Karpas-422 (cell line): ENCODE data around the gene TESMIN. TPM values are rescaled to one million over a fixed set of nuclear protein-coding genes. Genes with fewer than 3 reads are reported as not detected.

Source experiments
- DNase-seq: peaks from one replicate; pipeline ENCODE4 v3.0.0-alpha.2; 2015
- H2AFZ ChIP-seq: fragments of 200-600 bp; sonication (generic); 2 replicates; pipeline ENCODE4 v1.6.1; 2014; ENCODE audit warnings: antibody characterized with exemption, low read length, mixed read lengths
- H3K27ac ChIP-seq: fragments of 200-600 bp; sonication (generic); 2 replicates; pipeline ENCODE4 v1.5.1; 2014; ENCODE audit warnings: mild to moderate bottlenecking, low read length, moderate library complexity
- H3K27me3 ChIP-seq: fragments of 200-600 bp; sonication (generic); 2 replicates; pipeline ENCODE4 v1.6.1; 2014; ENCODE audit warnings: low read length, mixed read lengths
- H3K36me3 ChIP-seq: fragments of 200-600 bp; sonication (generic); 2 replicates; pipeline ENCODE4 v1.6.1; 2014; ENCODE audit warnings: low read length, mixed read lengths; ENCODE audit not compliant: insufficient read depth
- H3K4me1 ChIP-seq: fragments of 200-600 bp; sonication (generic); 2 replicates; pipeline ENCODE4 v1.6.1; 2014; ENCODE audit warnings: mild to moderate bottlenecking, low read length, mixed read lengths
- H3K4me2 ChIP-seq: fragments of 200-600 bp; sonication (generic); 2 replicates; pipeline ENCODE4 v1.6.1; 2014; ENCODE audit warnings: low read length, low read depth, mild to moderate bottlenecking; ENCODE audit not compliant: poor library complexity, severe bottlenecking
- H3K4me3 ChIP-seq: fragments of 200-600 bp; sonication (generic); 2 replicates; pipeline ENCODE4 v1.5.1; 2014; ENCODE audit warnings: mild to moderate bottlenecking, antibody characterized with exemption, low read length, mixed read lengths
- H3K79me2 ChIP-seq: fragments of 200-600 bp; sonication (generic); 2 replicates; pipeline ENCODE4 v1.6.1; 2014; ENCODE audit warnings: mild to moderate bottlenecking, low read length, mixed read lengths
- H3K9ac ChIP-seq: fragments of 200-600 bp; sonication (generic); 2 replicates; pipeline ENCODE4 v1.6.0; 2014; ENCODE audit warnings: low read length
- H3K9me2 ChIP-seq: fragments of 200-600 bp; sonication (generic), shearing (Covaris generic); replicated peaks from 2 replicates; pipeline ENCODE4 v1.6.0; 2014; ENCODE audit warnings: mild to moderate bottlenecking, low read length, moderate library complexity; ENCODE audit not compliant: insufficient read depth
- H3K9me3 ChIP-seq: fragments of 300-700, 200-600 bp; sonication (generic); 2 replicates; pipeline ENCODE4 v1.6.1; 2014; ENCODE audit warnings: low read length, mixed read lengths
- H4K20me1 ChIP-seq: fragments of 200-600 bp; sonication (generic); 2 replicates; pipeline ENCODE4 v1.6.1; 2014; ENCODE audit warnings: mild to moderate bottlenecking, antibody characterized with exemption, low read length, low read depth; ENCODE audit not compliant: insufficient read depth
- total RNA-seq: library from RNA; depleted of rRNA; stranded (reverse); fragments of >200 nt; shearing (Covaris generic); gene quantifications from 2 replicates; pipeline ENCODE4 v1.2.3, GENCODE V29; 2014; ENCODE audit warnings: low replicate concordance

TESMIN gene
- total RNA-seq, 1 experiment from 2014 or later, result not detected

DNA sequence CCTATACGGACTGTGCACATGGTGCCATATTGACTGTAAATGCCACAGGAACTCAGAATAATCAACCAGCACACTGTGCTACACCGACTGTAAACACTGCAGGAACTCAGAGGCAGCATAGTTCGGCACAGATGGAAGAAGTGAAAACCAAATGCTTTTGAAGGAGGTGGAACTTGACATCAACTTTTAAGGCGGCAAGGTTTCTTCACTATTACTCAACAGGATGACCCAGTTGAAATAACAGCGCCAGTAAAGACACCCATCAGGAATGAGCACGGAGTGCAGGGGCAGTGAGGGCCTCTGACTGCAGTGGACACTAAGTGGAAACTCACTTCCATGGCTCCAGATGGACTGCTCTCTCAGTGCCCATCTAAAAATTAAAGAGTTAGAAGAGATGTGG is 15.7 kb downstream of the TESMIN start:
- H3K9me2 ChIP-seq, result no peaks in the 10 kb centered on the region
- H3K9ac ChIP-seq, result no peak overlapping the region
- no peaks in the 10 kb centered on the region for H3K27me3 ChIP-seq
- H3K27ac ChIP-seq, result no peak overlapping the region
- no peak overlapping the region for H3K4me2 ChIP-seq
- H3K4me3 ChIP-seq, result no peak overlapping the region
- H2AFZ ChIP-seq, result no peak overlapping the region
- H4K20me1 ChIP-seq, result no peaks in the 10 kb centered on the region
- no peak for DNase-seq
- H3K36me3 ChIP-seq, result no peaks in the 10 kb centered on the region
- H3K4me1 ChIP-seq, result no peaks in the 10 kb centered on the region
- H3K79me2 ChIP-seq, result no peaks in the 10 kb centered on the region
- no peaks in the 10 kb centered on the region for H3K9me3 ChIP-seq

DNA sequence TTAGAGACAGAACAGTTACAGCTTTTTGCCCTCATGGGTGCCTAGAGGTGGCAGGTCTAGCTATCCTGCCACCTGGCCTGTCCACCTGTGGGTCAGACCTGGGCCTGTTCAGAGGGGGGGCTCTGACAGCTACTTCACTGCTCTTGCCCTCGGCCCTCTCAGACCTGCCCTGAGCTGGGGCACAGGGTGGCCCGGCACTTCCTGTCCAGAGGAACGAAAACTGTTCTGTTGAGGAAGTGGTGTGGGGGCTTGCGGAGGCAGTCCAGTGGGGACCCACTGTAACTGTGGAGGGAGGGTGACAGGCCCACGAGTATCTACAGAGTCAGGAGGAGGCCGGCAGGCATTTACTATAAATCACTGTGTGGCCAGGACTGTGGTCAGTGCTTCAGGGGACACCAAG is 16.2 kb downstream of the TESMIN start:
- Histone ChIP-seq H3K27me3 (no peaks in the 10 kb centered on the region), H4K20me1 (no peaks in the 10 kb centered on the region), H3K9ac (no peak overlapping the region), H3K27ac (no peak overlapping the region), H3K9me2 (no peaks in the 10 kb centered on the region), H2AFZ (no peak overlapping the region), H3K4me3 (no peak overlapping the region), H3K9me3 (no peaks in the 10 kb centered on the region), H3K4me1 (no peaks in the 10 kb centered on the region), H3K36me3 (no peaks in the 10 kb centered on the region), H3K79me2 (no peaks in the 10 kb centered on the region), H3K4me2 (no peak overlapping the region)
- no peak for DNase-seq

DNA sequence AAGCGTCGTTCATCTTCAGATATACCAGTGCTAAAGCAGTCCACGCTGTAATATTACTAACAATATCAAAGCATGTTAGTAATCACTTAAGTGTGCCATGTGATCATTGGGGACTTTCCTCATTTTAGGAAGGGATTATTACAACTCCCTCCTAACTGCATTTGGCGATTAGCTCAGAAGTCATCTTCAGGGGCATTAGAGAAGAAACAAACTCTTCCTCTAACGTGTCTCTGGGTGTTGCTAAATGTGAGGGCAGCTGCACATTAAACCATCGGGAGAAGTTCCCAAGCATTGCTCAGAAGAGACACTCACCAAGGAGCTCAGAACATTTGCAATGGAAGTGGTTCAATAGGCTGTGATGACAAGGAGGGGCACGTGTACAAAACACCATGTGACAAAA is 17.2 kb downstream of the TESMIN start:
- no peak overlapping the region for H3K9ac ChIP-seq
- no peak for DNase-seq
- no peak overlapping the region for H3K4me2 ChIP-seq
- no peak overlapping the region for H3K4me3 ChIP-seq
- no peaks in the 10 kb centered on the region for H3K27me3 ChIP-seq
- no peaks in the 10 kb centered on the region for H3K36me3 ChIP-seq
- no peaks in the 10 kb centered on the region for H4K20me1 ChIP-seq
- no peaks in the 10 kb centered on the region for H3K4me1 ChIP-seq
- H3K79me2 ChIP-seq, result no peaks in the 10 kb centered on the region
- no peak overlapping the region for H3K27ac ChIP-seq
- H3K9me2 ChIP-seq, result no peaks in the 10 kb centered on the region
- no peak overlapping the region for H2AFZ ChIP-seq
- H3K9me3 ChIP-seq, result no peaks in the 10 kb centered on the region

DNA sequence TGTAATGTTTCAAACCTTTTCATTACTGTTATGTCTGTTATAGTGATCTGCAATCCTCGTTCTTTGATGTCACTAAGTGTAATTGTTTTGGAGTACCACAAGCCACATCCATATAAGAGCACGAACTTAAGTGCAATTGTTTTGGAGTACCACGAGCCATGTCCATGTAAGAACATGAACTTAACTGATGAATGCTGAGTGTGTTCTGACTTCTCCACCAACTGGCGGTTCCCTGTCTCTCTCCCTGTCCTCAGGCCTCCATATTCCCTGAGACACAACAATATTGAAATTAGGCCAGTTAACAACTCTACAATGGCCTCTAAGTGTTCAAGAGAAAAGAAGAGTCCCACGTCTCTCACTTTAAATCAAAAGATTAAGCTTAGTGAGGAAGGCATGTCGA is 23.5 kb downstream of the TESMIN start:
- H3K4me2 ChIP-seq, result no peak overlapping the region
- H3K27me3 ChIP-seq, result no peaks in the 10 kb centered on the region
- H3K9ac ChIP-seq, result no peak overlapping the region
- no peak for DNase-seq
- H3K9me2 ChIP-seq, result no peaks in the 10 kb centered on the region
- no peaks in the 10 kb centered on the region for H3K36me3 ChIP-seq
- H3K79me2 ChIP-seq, result no peaks in the 10 kb centered on the region
- no peaks in the 10 kb centered on the region for H3K4me1 ChIP-seq
- H4K20me1 ChIP-seq, result 0 out of 2 replicates have a peak, but pooled peaks cover 3% of the 10 kb centered on the region
- no peaks in the 10 kb centered on the region for H3K9me3 ChIP-seq
- H3K4me3 ChIP-seq, result no peak overlapping the region
- no peak overlapping the region for H2AFZ ChIP-seq
- H3K27ac ChIP-seq, result no peak overlapping the region

- no peaks in the 10 kb centered on the region for H3K27me3 ChIP-seq
These were observed 27.0 kb downstream of the TESMIN start for GRCh38 chr11:68724293-68724692.

GRCh38 chr11:68722143-68722542 is 29.2 kb downstream of the TESMIN start:
- no peaks in the 10 kb centered on the region for H3K79me2 ChIP-seq
- no peaks in the 10 kb centered on the region for H3K9me3 ChIP-seq
- H3K36me3 ChIP-seq, result no peaks in the 10 kb centered on the region
- H3K4me3 ChIP-seq, result no peak overlapping the region
- no peak overlapping the region for H3K9ac ChIP-seq
- no peak overlapping the region for H2AFZ ChIP-seq
- H3K4me1 ChIP-seq, result no peaks in the 10 kb centered on the region
- H3K27ac ChIP-seq, result no peak overlapping the region
- no peaks in the 10 kb centered on the region for H3K9me2 ChIP-seq
- H3K4me2 ChIP-seq, result no peak overlapping the region
- DNase-seq, result no peak
- no peaks in the 10 kb centered on the region for H3K27me3 ChIP-seq
- no peaks in the 10 kb centered on the region for H4K20me1 ChIP-seq

More at GRCh38 chr11:68724293-68724692, 27.0 kb downstream of the TESMIN start:
- no peaks in the 10 kb centered on the region for H3K79me2 ChIP-seq
- DNase-seq, result no peak
- H4K20me1 ChIP-seq, result 0 out of 2 replicates have a peak, but pooled peaks cover 3% of the 10 kb centered on the region
- no peak overlapping the region for H3K9ac ChIP-seq
- no peaks in the 10 kb centered on the region for H3K9me3 ChIP-seq
- H3K4me1 ChIP-seq, result no peaks in the 10 kb centered on the region
- H2AFZ ChIP-seq, result no peak overlapping the region
- H3K4me3 ChIP-seq, result no peak overlapping the region
- H3K9me2 ChIP-seq, result no peaks in the 10 kb centered on the region
- no peak overlapping the region for H3K27ac ChIP-seq
- H3K36me3 ChIP-seq, result no peaks in the 10 kb centered on the region
- no peak overlapping the region for H3K4me2 ChIP-seq

- H3K4me2 ChIP-seq, result no peak overlapping the region
- H3K27ac ChIP-seq, result no peak overlapping the region
- no peaks in the 10 kb centered on the region for H3K79me2 ChIP-seq
- H3K36me3 ChIP-seq, result no peaks in the 10 kb centered on the region
- H3K4me1 ChIP-seq, result no peaks in the 10 kb centered on the region
- H3K9ac ChIP-seq, result no peak overlapping the region
- H3K4me3 ChIP-seq, result no peak overlapping the region
- H3K9me3 ChIP-seq, result no peaks in the 10 kb centered on the region
- no peaks in the 10 kb centered on the region for H3K9me2 ChIP-seq
- no peak for DNase-seq
- no peaks in the 10 kb centered on the region for H3K27me3 ChIP-seq
- no peaks in the 10 kb centered on the region for H4K20me1 ChIP-seq
- no peak overlapping the region for H2AFZ ChIP-seq
These were observed 30.2 kb downstream of the TESMIN start for GRCh38 chr11:68721075-68721474.

- Histone ChIP-seq H3K36me3 (no peaks in the 10 kb centered on the region), H4K20me1 (no peaks in the 10 kb centered on the region), H3K27me3 (no peaks in the 10 kb centered on the region), H2AFZ (no peak overlapping the region), H3K4me1 (no peaks in the 10 kb centered on the region), H3K4me3 (no peak overlapping the region), H3K9me3 (no peaks in the 10 kb centered on the region), H3K4me2 (no peak overlapping the region), H3K79me2 (no peaks in the 10 kb centered on the region), H3K9me2 (no peaks in the 10 kb centered on the region), H3K9ac (no peak overlapping the region), H3K27ac (no peak overlapping the region)
- DNase-seq, result no peak
These were observed 35.7 kb downstream of the TESMIN start for GRCh38 chr11:68715456-68716122.
